ENCODE data around the gene NRXN2. TPM values are rescaled to one million over a fixed set of nuclear protein-coding genes. Genes with fewer than 3 reads are reported as not detected.

Gene NRXN2
- total RNA-seq, 1 donor from 2014 or later: 10.0 TPM

DNA sequence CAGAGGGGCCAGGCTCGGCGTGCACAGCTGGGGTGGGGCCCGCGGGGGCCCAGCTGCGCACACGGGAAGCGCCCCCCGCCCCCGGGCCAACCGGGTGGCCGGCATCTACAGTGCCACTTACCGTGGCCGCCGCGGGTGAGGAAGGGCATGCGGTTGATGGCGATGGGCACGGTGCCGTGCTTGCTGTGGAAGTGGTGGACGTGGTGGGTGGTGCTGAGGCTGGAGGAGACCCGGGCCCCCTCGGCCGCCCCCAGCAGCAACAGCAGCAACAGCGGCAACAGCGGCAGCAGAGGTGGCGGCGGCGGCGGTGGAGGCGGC, 80.6 kb downstream of the NRXN2 start:
- no peaks in the 10 kb centered on the region for H3K36me3 Mint-ChIP-seq (ENCODE audit: low read depth)
- peaks cover 42% of the 10 kb centered on the region for H3K27me3 Mint-ChIP-seq (ENCODE audit: low read depth)
- DNase-seq (ENCODE audit: low read depth, low spot score): no peak
- no peak overlapping the region for H3K27ac Mint-ChIP-seq (ENCODE audit: unreplicated experiment)
- no peaks in the 10 kb centered on the region for H3K9me3 Mint-ChIP-seq
- no peak overlapping the region for H3K4me3 Mint-ChIP-seq
- TF ChIP-seq, protein P1, sequence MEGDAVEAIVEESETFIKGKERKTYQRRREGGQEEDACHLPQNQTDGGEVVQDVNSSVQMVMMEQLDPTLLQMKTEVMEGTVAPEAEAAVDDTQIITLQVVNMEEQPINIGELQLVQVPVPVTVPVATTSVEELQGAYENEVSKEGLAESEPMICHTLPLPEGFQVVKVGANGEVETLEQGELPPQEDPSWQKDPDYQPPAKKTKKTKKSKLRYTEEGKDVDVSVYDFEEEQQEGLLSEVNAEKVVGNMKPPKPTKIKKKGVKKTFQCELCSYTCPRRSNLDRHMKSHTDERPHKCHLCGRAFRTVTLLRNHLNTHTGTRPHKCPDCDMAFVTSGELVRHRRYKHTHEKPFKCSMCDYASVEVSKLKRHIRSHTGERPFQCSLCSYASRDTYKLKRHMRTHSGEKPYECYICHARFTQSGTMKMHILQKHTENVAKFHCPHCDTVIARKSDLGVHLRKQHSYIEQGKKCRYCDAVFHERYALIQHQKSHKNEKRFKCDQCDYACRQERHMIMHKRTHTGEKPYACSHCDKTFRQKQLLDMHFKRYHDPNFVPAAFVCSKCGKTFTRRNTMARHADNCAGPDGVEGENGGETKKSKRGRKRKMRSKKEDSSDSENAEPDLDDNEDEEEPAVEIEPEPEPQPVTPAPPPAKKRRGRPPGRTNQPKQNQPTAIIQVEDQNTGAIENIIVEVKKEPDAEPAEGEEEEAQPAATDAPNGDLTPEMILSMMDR (conservative IDR thresholded peaks at IDR 0.05): no peak
- H3K4me1 Mint-ChIP-seq: peaks cover 32% of the 10 kb centered on the region

DNA sequence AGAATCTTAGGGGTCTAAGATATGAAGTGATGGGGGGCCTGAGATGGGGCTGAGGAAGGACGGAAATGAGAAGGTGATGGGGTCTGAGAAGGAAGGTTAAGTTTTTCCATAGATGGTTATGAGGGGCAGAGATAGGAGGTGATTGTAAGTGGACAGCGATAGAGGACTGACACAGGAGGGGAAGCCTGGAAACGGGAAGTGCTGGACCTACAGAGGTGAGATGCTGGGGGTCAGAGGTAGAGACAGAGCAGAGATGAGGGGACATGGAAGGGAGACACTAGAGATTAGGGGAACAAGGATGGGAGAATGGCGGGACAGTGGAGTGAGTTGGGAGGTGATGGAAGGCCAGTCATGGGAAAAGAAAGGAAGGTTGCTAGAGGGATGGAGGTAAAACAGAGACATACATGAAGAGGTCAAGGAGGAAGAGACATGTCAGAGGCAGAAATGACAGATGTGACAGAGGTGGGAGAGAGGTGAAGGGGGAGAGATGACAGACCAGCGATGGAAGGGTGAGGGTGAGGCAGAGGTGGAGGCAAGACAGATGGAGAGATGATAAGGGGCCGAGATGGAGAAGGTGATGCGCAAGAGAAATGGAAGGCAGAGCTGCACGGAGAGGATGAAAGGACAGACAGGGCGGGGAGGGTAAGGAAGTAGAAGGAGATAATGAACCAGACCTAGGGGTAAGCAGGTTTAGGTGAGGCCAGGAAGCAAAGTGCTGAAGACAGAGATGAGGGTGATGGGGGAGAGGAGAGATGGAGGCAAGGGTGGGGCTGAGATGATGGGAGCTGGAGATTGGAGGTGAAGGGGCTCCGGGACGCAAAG, 81.2 kb downstream of the NRXN2 start:
- TF ChIP-seq, protein P1 (conservative IDR thresholded peaks at IDR 0.05): no peak
- Mint-ChIP-seq H3K27ac (ENCODE audit: unreplicated experiment) (no peak overlapping the region), H3K9me3 (no peaks in the 10 kb centered on the region), H3K4me3 (no peak overlapping the region), H3K4me1 (peaks cover 33% of the 10 kb centered on the region), H3K36me3 (ENCODE audit: low read depth) (no peaks in the 10 kb centered on the region), H3K27me3 (ENCODE audit: low read depth) (peaks cover 42% of the 10 kb centered on the region)
- DNase-seq (ENCODE audit: low read depth, low spot score): no peak

DNA sequence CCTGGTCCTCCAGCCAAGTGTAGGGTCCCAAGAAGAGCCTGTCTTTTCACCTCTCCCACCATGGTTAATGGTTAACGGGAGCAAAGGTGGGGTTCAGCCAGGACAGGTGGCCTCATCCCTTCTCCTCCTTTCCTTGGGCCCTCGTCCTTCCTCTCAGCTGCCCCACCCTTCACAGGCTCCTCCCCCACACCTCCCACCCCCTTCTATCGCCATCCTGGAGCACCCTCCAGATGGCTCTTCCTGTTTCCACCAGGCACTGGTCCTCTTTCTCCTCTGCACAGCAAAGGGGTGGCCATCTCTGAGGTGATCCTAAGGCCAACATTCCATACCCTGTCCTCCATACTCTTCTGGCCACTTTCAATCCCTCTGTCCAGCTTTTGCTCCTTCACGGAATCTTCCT, 83.1 kb downstream of the NRXN2 start:
- peaks cover 31% of the 10 kb centered on the region for H3K4me1 Mint-ChIP-seq
- H3K27me3 Mint-ChIP-seq (ENCODE audit: low read depth): peaks cover 27% of the 10 kb centered on the region
- DNase-seq (ENCODE audit: low read depth, low spot score): no peak
- TF ChIP-seq, protein P1 (conservative IDR thresholded peaks at IDR 0.05): no peak
- H3K27ac Mint-ChIP-seq (ENCODE audit: unreplicated experiment): no peak overlapping the region
- no peak overlapping the region for H3K4me3 Mint-ChIP-seq
- H3K36me3 Mint-ChIP-seq (ENCODE audit: low read depth): no peaks in the 10 kb centered on the region
- H3K9me3 Mint-ChIP-seq: no peaks in the 10 kb centered on the region

DNA sequence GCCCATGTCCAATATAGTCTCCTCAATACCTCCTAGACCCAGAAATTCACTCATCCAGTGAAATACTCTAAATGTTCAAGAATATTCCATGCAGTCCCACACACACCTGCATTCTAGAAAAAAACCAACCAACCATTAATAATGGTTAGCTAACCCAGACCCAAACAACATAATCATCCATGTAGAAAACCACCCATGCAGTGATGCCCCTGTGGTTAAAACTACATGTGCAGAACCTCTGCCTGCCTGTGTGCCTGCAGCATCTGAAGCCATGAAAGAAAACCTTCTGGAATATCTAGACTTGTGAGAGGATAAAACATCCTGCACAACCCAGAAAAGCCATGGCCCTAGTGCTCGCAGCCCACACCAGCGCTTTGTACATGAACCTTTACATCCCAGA, 84.2 kb downstream of the NRXN2 start:
- Mint-ChIP-seq H3K9me3 (no peaks in the 10 kb centered on the region), H3K36me3 (ENCODE audit: low read depth) (no peaks in the 10 kb centered on the region), H3K4me3 (no peak overlapping the region), H3K27ac (ENCODE audit: unreplicated experiment) (no peak overlapping the region), H3K4me1 (peaks cover 26% of the 10 kb centered on the region), H3K27me3 (ENCODE audit: low read depth) (peaks cover 20% of the 10 kb centered on the region)
- TF ChIP-seq, protein P1 (conservative IDR thresholded peaks at IDR 0.05): no peak
- no peak for DNase-seq (ENCODE audit: low read depth, low spot score)

DNA sequence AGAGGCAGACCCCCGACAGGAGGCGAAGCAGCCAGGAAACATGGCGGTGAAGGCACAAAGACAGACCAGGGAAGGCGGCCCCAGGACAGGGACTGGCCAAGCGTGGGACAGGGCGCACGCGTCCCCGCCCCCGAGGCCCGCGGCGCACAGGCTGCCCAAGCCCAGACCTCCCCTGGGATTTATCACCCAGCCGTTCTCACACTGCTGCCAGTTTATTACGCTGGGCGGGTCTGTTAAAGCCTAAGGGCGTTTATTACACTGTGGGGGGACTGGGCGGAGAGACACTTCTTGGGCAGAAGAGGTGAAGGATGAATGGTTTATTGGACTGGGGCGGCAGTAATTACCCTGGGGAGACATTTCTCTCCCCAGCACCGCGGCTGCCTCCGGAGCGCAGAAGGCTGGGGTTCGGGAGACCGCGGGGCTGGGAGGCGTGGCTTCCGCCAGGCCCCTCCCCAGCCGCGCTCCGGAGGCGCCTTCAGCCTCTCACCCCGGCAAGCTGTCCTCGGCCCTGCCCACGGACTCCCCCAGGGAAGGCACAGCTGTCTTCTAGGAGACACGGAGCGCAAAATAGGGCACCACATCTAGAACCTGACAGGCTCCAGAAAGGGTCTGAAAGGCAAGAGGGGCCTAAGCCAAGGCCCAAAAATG, 84.9 kb downstream of the NRXN2 start:
- peak; percentile 40 for DNase-seq (ENCODE audit: low read depth, low spot score)
- Mint-ChIP-seq H3K9me3 (no peaks in the 10 kb centered on the region), H3K4me1 (peaks cover 25% of the 10 kb centered on the region), H3K27ac (ENCODE audit: unreplicated experiment) (no peak overlapping the region), H3K36me3 (ENCODE audit: low read depth) (no peaks in the 10 kb centered on the region), H3K4me3 (peak overlapping the region; percentile 68), H3K27me3 (ENCODE audit: low read depth) (peaks cover 15% of the 10 kb centered on the region)
- TF ChIP-seq, protein P1 (conservative IDR thresholded peaks at IDR 0.05): no peak
